ENCODE data around the gene PRKCA.

Gene PRKCA

DNA sequence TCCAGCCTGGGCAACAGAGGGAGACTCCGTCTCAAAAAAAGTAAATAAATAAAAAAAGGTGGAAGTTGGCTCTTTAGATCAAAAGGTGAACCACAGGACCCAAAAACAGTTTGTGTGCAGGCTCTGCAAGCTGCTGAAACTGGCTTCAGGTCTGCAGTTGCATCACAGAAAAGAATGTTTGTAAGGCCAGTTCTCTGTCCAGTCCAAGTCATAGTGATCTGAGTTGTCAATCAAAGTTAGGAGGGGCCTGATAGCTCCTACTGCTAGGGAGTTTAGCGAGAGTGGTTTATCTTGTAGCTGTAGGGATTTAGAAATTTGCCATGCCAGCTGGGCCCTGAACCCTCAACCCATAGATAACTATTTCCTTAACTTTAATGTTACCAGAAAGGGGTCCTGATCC is 431.3 kb downstream of the PRKCA start:
- TF ChIP-seq FOXP2 (optimal IDR thresholded peaks at IDR 0.05; ENCODE audit: control extremely low read depth, extremely low read length, insufficient read depth) (no peak), EZH2 (IDR thresholded peaks at IDR 0.05) (no peak), POLR2AphosphoS5 (IDR thresholded peaks at IDR 0.05; ENCODE audit: borderline replicate concordance, low read depth, low read length) (no peak)
- Histone ChIP-seq H3K27ac (no peak overlapping the region), H3K4me3 (no peak overlapping the region), H3K9me3 (ENCODE audit: low read depth, low read length) (no peaks in the 10 kb centered on the region), H3K36me3 (ENCODE audit: insufficient read depth, low read length) (no peaks in the 10 kb centered on the region), H3K9ac (ENCODE audit: insufficient read length) (no peak overlapping the region)
- DNase-seq (ENCODE audit: low read depth, low spot score), result no peak

DNA sequence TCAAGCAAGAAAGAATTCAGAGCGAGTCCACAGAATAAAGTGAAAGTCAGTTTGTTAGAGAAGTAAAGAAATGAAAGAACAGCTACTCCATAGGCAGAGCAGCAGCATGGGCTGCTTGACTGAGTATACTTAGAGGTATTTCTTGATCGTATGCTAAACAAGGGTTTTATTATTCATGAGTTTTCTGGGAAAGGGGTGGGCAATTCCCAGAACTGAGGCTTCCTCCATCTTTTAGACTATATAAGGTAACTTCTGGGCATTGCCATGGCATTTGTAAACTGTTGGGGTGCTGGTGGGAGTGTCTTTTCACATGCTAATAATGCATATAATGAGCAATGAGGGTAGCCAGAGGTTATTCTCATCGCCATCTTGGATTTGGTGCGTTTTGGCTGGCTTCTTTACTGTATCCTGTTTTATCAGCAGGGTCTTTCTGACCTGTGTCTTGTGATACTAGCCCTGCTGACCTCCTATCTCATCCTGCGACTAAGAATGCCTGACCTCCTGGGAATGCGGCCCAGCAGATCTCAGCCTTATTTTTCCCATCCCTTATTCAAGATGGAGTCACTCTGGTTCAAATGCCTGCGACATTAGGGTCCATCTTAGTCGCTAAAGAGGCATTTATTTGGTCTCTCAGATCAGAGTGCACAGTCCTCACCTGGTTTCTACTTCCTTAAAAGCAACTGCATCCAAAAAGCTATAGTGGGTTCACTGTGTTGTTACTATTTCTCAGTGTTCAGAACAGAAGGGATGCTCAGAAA is 432.0 kb downstream of the PRKCA start:
- no peaks in the 10 kb centered on the region for H3K9me3 ChIP-seq (ENCODE audit: low read depth, low read length)
- TF ChIP-seq EZH2 (IDR thresholded peaks at IDR 0.05), result no peak
- no peak for TF ChIP-seq POLR2AphosphoS5 (IDR thresholded peaks at IDR 0.05; ENCODE audit: borderline replicate concordance, low read depth, low read length)
- TF ChIP-seq FOXP2 (optimal IDR thresholded peaks at IDR 0.05; ENCODE audit: control extremely low read depth, extremely low read length, insufficient read depth), result no peak
- no peak for DNase-seq (ENCODE audit: low read depth, low spot score)
- H3K4me3 ChIP-seq, result no peak overlapping the region
- no peaks in the 10 kb centered on the region for H3K36me3 ChIP-seq (ENCODE audit: insufficient read depth, low read length)
- no peak overlapping the region for H3K27ac ChIP-seq
- H3K9ac ChIP-seq (ENCODE audit: insufficient read length), result no peak overlapping the region

DNA sequence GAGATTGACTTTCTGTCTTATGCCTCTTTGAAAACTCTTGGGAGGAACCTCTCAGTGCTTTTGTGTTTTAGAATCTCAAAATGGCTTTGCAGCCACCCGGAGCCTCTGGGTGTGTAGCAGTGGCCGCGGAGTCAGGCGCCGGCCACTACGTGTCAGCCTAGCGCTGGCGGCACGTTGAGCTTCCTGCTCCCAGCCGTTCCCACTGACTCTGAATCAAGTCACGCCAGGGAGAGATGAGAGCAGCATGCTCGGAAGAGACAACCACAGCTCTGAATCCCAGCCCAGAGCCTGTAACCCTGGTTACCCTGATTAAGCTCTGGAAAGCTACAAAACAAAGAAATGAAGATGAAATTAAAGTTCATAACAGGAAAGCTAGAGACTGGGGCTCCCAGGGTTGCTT is 435.1 kb downstream of the PRKCA start:
- no peak for DNase-seq (ENCODE audit: low read depth, low spot score)
- TF ChIP-seq FOXP2 (optimal IDR thresholded peaks at IDR 0.05; ENCODE audit: control extremely low read depth, extremely low read length, insufficient read depth), result no peak
- Histone ChIP-seq H3K27ac (no peak overlapping the region), H3K36me3 (ENCODE audit: insufficient read depth, low read length) (no peaks in the 10 kb centered on the region), H3K4me3 (no peak overlapping the region), H3K9ac (ENCODE audit: insufficient read length) (no peak overlapping the region), H3K9me3 (ENCODE audit: low read depth, low read length) (no peaks in the 10 kb centered on the region)

DNA sequence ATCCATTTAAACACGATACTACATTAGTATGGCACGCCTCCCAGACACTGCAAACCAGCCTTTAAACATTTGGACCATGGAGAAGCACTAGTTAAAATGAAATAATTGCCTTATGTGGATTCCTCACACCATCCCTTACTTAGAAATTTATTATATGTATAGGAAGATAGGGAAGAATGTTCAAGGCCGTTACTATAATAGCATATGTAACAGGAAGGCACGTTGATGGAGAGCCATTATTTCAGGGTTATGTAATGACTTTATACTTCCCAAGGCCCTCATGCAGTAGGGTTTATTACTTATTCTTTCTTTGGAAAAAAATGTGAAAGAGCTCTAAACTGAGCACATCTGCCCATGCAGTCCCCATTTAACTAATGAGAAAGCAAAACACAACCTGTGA is 435.9 kb downstream of the PRKCA start:
- H3K27ac ChIP-seq, result no peak overlapping the region
- no peak for TF ChIP-seq EZH2 (IDR thresholded peaks at IDR 0.05)
- no peak for TF ChIP-seq POLR2AphosphoS5 (IDR thresholded peaks at IDR 0.05; ENCODE audit: borderline replicate concordance, low read depth, low read length)
- TF ChIP-seq FOXP2 (optimal IDR thresholded peaks at IDR 0.05; ENCODE audit: control extremely low read depth, extremely low read length, insufficient read depth), result no peak
- no peak for DNase-seq (ENCODE audit: low read depth, low spot score)
- no peaks in the 10 kb centered on the region for H3K9me3 ChIP-seq (ENCODE audit: low read depth, low read length)
- no peaks in the 10 kb centered on the region for H3K36me3 ChIP-seq (ENCODE audit: insufficient read depth, low read length)
- H3K9ac ChIP-seq (ENCODE audit: insufficient read length), result no peak overlapping the region
- H3K4me3 ChIP-seq, result no peak overlapping the region

DNA sequence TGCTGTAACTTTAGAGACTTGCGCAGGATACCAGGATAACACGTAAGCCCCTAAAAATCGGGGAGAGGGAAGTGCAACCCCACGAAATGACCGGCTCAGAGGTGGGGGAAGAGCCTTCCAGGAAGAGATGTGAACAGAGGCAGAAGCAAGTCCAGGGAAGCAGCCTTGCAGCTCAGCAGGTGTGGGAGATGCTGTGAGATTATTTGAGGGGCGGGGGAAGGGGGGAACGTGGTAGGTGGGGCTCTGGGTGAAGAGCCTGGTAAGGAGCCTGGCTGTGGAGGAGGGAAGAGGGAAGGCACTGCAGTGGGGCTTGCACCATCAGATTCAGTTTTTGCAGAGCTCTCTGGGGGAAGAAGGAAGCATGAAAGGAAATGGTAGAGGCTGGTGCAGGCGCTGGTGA is 437.1 kb downstream of the PRKCA start:
- TF ChIP-seq FOXP2 (optimal IDR thresholded peaks at IDR 0.05; ENCODE audit: control extremely low read depth, extremely low read length, insufficient read depth), result no peak
- TF ChIP-seq EZH2 (IDR thresholded peaks at IDR 0.05), result no peak
- TF ChIP-seq POLR2AphosphoS5 (IDR thresholded peaks at IDR 0.05; ENCODE audit: borderline replicate concordance, low read depth, low read length), result no peak
- Histone ChIP-seq H3K9me3 (ENCODE audit: low read depth, low read length) (no peaks in the 10 kb centered on the region), H3K27ac (no peak overlapping the region), H3K4me3 (no peak overlapping the region), H3K36me3 (ENCODE audit: insufficient read depth, low read length) (no peaks in the 10 kb centered on the region), H3K9ac (ENCODE audit: insufficient read length) (no peak overlapping the region)
- DNase-seq (ENCODE audit: low read depth, low spot score), result no peak

DNA sequence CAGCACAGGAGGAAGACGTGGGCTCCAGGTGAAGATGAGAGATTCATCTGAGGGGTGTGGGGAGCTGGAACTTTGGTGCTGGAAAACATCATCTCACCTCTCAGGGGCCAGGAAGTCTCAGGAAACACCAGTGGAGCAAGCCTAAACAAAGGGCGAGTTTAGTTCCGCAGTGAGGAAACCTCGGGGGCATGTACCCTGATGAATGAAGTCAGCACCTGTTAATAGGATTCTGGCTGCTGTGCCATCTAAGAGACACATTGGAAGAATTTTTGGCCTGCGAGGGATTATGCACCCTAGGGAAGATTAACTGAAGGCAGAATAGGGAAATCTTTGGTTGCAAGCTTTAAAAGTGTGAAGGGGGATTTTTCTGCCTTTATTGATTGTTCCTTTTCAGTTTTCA is 437.8 kb downstream of the PRKCA start:
- TF ChIP-seq FOXP2 (optimal IDR thresholded peaks at IDR 0.05; ENCODE audit: control extremely low read depth, extremely low read length, insufficient read depth) (no peak), EZH2 (IDR thresholded peaks at IDR 0.05) (no peak), POLR2AphosphoS5 (IDR thresholded peaks at IDR 0.05; ENCODE audit: borderline replicate concordance, low read depth, low read length) (no peak)

DNA sequence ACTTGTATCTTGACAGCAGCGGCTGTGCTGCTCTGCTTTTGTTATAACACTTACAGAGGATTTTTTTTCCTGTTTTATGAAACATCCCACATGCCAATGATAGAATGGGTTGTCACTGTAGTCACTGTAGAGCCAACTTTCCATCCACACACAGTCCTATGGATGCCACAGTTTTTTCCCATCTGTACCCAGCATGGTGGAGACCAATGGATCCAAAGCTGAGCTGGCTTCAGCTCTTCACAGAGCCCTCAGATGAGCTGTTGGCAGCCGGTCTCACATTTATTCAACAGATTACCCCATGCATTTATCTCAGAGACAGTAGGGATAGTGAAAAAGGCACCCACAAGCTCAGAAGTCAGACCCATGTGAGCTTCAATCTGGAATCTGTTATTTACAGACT is 441.1 kb downstream of the PRKCA start:
- TF ChIP-seq EZH2 (IDR thresholded peaks at IDR 0.05), result no peak
- TF ChIP-seq POLR2AphosphoS5 (IDR thresholded peaks at IDR 0.05; ENCODE audit: borderline replicate concordance, low read depth, low read length), result no peak
- no peak for TF ChIP-seq FOXP2 (optimal IDR thresholded peaks at IDR 0.05; ENCODE audit: control extremely low read depth, extremely low read length, insufficient read depth)
- no peak overlapping the region for H3K4me3 ChIP-seq
- H3K9ac ChIP-seq (ENCODE audit: insufficient read length), result no peak overlapping the region
- H3K27ac ChIP-seq, result no peak overlapping the region
- no peak for DNase-seq (ENCODE audit: low read depth, low spot score)
- no peaks in the 10 kb centered on the region for H3K9me3 ChIP-seq (ENCODE audit: low read depth, low read length)
- no peaks in the 10 kb centered on the region for H3K36me3 ChIP-seq (ENCODE audit: insufficient read depth, low read length)

More for the DNA sequence above, 437.8 kb downstream of the PRKCA start:
- H3K36me3 ChIP-seq (ENCODE audit: insufficient read depth, low read length), result no peaks in the 10 kb centered on the region
- no peak overlapping the region for H3K4me3 ChIP-seq
- H3K9me3 ChIP-seq (ENCODE audit: low read depth, low read length), result no peaks in the 10 kb centered on the region
- H3K27ac ChIP-seq, result no peak overlapping the region
- H3K9ac ChIP-seq (ENCODE audit: insufficient read length), result no peak overlapping the region
- no peak for DNase-seq (ENCODE audit: low read depth, low spot score)

DNA sequence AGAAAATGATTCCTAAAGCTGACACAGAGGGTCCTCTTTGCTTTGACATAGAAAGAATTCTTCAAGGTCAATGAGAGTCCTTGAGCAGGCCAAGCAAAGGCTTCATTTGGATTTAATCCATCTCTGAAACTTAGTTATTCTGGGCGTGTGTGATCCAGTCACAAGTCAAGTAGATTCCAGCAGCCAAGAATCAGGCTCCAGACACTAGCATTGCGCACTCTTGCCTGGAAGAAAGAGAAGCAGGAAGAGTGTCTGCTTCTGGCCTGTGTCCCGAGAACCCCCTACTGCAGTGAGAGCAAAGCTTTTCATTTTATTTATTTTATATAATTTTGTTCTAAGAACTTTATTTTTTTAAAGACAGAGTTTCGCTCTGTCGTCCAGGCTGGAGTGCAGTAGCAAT is 444.3 kb downstream of the PRKCA start:
- DNase-seq (ENCODE audit: low read depth, low spot score), result no peak
- Histone ChIP-seq H3K27ac (no peak overlapping the region), H3K36me3 (ENCODE audit: insufficient read depth, low read length) (no peaks in the 10 kb centered on the region), H3K4me3 (no peak overlapping the region), H3K9me3 (ENCODE audit: low read depth, low read length) (no peaks in the 10 kb centered on the region), H3K9ac (ENCODE audit: insufficient read length) (no peak overlapping the region)
- no peak for TF ChIP-seq POLR2AphosphoS5 (IDR thresholded peaks at IDR 0.05; ENCODE audit: borderline replicate concordance, low read depth, low read length)
- TF ChIP-seq EZH2 (IDR thresholded peaks at IDR 0.05), result no peak

All from SK-N-MC (cell line).